Brain microvascular endothelial cell (primary cell): Measurements from ENCODE around the gene CAMSAP3.
"Not testable (repeated sequence)": the region's sequence is repeated elsewhere in the genome, so short reads cannot be mapped to it uniquely, and the experiment has no call there.

Experiments
- DNase-seq: peaks from one replicate; pipeline ENCODE4 v3.0.0-alpha.2; 2020
- H3K27ac ChIP-seq: fragments of 250-450 bp; sonication (Bioruptor Pico); 2 replicates; pipeline ENCODE4 v1.5.1; 2020; ENCODE audit warnings: mild to moderate bottlenecking, moderate library complexity
- H3K27me3 ChIP-seq: fragments of 250-450 bp; sonication (Bioruptor Pico); replicated peaks from 2 replicates; pipeline ENCODE4 v1.5.1; 2020; ENCODE audit warnings: mild to moderate bottlenecking
- H3K36me3 ChIP-seq: fragments of 250-450 bp; sonication (Bioruptor Pico); replicated peaks from 2 replicates; pipeline ENCODE4 v1.5.1; 2020; ENCODE audit warnings: mild to moderate bottlenecking
- H3K4me3 ChIP-seq: 2 replicates; pipeline ENCODE4 v1.5.1; 2011; ENCODE audit warnings: low read depth, mild to moderate bottlenecking, control low read depth, low read length, moderate library complexity
- CTCF ChIP-seq: IDR thresholded peaks from 2 replicates; pipeline ENCODE4 v1.5.1; 2011; ENCODE audit warnings: low read depth, mild to moderate bottlenecking, moderate library complexity, low read length, control low read depth, inconsistent platforms; ENCODE audit errors: missing control alignments
- in situ Hi-C: cut with HindIII; loops from 2 replicates; pipeline ENCODE4 v1.10.0; 2017; ENCODE audit warnings: low sequenced_read_pairs, low pct_ligation_motif_present

Gene CAMSAP3

DNA sequence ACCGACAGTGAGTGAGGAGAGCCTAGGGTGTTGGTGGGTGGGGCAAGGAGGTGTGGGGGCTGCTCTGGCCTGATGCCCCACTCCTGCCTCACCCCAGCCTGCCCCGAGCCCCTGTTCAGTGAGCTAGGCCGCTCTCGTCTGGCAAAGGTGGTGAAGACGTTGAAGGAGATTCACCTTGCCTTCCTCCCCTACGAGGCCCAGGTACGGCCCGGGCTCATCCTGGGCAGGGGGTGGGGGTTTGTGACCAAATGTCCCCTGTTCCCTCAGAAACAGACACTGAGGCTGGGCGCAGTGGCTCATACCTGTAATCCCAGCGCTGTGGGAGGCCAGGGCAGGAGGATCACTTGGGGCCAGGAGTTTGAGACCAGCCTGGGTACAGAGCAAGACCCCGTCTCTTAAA, 45.1 kb downstream of the CAMSAP3 start:
- DNase-seq, result no peak
- Histone ChIP-seq H3K27me3 (no peaks in the 10 kb centered on the region), H3K4me3 (no peak overlapping the region), H3K36me3 (no peaks in the 10 kb centered on the region), H3K27ac (no peak overlapping the region)
- TF ChIP-seq CTCF, result no peak
- in situ Hi-C loops, result no loop called here

GRCh38 chr19:7641290-7642276, 45.9 kb downstream of the CAMSAP3 start:
- Histone ChIP-seq H3K27ac (no peak overlapping the region), H3K36me3 (no peaks in the 10 kb centered on the region), H3K27me3 (no peaks in the 10 kb centered on the region), H3K4me3 (no peak overlapping the region)
- in situ Hi-C loops, result no loop called here
- TF ChIP-seq CTCF, result no peak
- no peak for DNase-seq

DNA sequence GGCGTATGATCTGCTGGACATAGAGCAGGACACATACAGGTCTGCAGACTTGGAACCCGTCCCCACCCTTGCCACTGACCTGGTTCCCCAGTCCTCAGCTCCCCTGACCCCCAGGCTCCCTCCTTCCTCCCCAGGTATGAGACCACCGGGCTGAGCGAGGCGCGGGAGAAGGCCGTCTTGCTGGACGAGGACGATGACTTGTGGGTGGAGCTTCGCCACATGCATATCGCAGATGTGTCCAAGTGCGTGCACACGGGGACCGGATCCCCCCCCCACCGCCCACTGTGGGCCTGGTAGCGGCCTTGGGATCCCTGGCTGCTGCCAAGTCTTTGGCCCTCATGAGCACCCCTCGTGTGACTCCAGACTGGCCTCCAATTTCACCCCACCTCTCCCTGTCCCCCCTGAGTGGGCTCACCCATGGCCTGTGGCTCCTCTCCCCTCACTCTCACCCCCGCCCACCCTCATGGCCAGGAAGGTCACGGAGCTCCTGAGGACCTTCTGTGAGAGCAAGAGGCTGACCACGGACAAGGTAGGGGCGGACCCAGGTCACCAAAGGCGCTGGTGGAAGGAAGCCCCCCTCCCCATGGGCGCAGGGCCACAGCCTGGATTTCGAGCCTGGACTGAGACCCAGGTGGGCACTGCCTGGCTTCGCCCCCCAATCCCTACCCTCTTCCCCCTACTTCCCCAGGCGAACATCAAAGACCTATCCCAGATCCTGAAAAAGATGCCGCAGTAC, 46.8 kb downstream of the CAMSAP3 start:
- no peak overlapping the region for H3K27ac ChIP-seq
- no peak for DNase-seq
- no peak for TF ChIP-seq CTCF
- H3K36me3 ChIP-seq, result no peaks in the 10 kb centered on the region
- H3K4me3 ChIP-seq, result no peak overlapping the region
- H3K27me3 ChIP-seq, result no peaks in the 10 kb centered on the region
- in situ Hi-C loops, result no loop called here

DNA sequence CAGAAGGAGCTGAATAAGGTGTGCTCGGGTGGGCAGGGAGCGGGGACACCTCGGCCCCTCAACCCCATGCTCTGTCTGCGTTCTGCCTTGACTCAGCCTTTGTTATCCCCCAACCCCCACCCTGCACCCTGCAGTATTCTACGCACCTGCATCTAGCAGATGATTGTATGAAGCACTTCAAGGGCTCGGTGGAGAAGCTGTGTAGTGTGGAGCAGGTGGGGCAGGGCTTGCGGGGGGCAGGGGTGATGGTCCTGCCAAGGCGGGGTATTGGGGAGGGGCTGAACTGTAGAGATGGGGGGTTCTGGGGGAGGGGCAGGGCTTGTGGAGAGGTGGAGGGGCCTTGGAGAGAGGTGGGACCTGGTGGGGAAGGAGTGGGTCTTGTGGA, 47.4 kb downstream of the CAMSAP3 start:
- in situ Hi-C loops, result no loop called here
- no peak for DNase-seq

DNA sequence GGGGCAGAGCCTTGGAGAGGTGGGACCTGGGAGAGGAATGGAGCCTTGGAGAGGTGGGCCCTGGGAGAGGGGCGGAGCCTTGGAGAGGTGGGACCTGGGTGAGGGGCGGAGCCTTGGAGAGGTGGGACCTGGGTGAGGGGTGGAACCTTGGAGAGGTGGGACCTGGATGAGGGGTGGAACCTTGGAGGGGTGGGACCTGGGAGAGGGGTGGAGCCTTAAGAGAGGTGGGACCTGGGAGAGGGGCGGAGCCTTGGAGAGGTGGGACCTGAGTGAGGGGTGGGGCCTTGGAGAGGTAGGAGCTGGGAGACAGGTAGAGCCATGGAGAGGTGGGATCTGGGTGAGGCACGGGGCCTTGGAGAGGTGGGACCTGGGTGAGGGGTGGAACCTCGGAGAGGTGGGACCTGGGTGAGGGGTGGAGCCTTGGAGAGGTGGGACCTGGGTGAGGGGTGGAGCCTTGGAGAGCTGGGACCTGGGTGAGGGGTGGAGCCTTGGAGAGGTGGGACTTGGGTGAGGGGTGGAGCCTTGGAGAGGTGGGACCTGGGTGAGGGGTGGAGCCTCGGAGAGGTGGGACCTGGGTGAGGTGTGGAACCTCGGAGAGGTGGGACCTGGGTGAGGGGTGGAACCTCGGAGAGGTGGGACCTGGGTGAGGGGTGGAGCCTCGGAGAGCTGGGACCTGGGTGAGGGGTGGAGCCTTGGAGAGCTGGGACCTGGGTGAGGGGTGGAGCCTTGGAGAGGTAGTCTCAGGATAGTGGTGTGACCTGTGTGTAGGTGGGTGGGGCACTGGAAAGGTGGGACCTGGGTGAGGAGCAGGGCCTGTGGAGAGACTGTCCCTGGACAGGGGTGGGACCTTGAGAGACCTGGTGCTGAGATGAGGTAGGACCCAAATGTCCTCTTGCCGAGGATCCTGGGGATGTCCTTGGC, 48.2 kb downstream of the CAMSAP3 start:
- H3K36me3 ChIP-seq, H3K27ac ChIP-seq, H3K4me3 ChIP-seq, DNase-seq, H3K27me3 ChIP-seq, in situ Hi-C loops: not testable (repeated sequence)

More for the DNA sequence above, 47.4 kb downstream of the CAMSAP3 start:
- Histone ChIP-seq H3K36me3 (no peaks in the 10 kb centered on the region), H3K4me3 (no peak overlapping the region), H3K27ac (no peak overlapping the region), H3K27me3 (no peaks in the 10 kb centered on the region)
- no peak for TF ChIP-seq CTCF
